ENCODE measurements around the gene NR3C2. TPM values are rescaled to one million over a fixed set of nuclear protein-coding genes. Genes with fewer than 3 reads are reported as not detected.

NR3C2 gene
- total RNA-seq, 1 experiment from 2014 or later, result 2.7 TPM

- H3K4me2 ChIP-seq (ENCODE audit: low read length), result no peak overlapping the region
- intact Hi-C loops (cut with micrococcal nuclease), result no loop called here
Measured at GRCh38 chr4:148101790-148102189, 340.4 kb downstream of the NR3C2 start.

More at GRCh38 chr4:148101790-148102189, 340.4 kb downstream of the NR3C2 start:
- ChIA-PET CTCF (no interaction called here), RAD21 (ENCODE audit: low non-redundant PET in 1 of 2, low total read pairs in 2 of 2, uncharacterized antibody in 2 of 2, unreplicated experiment in 2 of 2) (no interaction called here), POLR2A (no interaction called here)
- H4K20me1 ChIP-seq (ENCODE audit: insufficient read depth), result no peaks in the 10 kb centered on the region
- H3K27ac ChIP-seq (ENCODE audit: low read depth, low read length), result no peak overlapping the region
- H3K9ac ChIP-seq (ENCODE audit: low read length), result no peak overlapping the region
- DNase-seq (ENCODE audit: low read depth, low spot score) (no peak), ATAC-seq (no peak)
- no peak overlapping the region for H3K4me3 ChIP-seq (replicated peaks in 1 of 2; ENCODE audit: low read depth in 1 of 2, low read length in 2 of 2)
- no TSS peak for BruUV-seq (replicated peaks)
- no peaks in the 10 kb centered on the region for H3K4me1 ChIP-seq (ENCODE audit: control insufficient read depth in 1 of 2, insufficient read depth in 2 of 2, low read length in 2 of 2)
- TF ChIP-seq RAD21 (IDR thresholded peaks at IDR 0.05; ENCODE audit: low read depth), result no peak
- TF ChIP-seq YY1 (IDR thresholded peaks at IDR 0.05; ENCODE audit: extremely low read depth, insufficient replicate concordance, low read depth, low read length), result no peak
- TF ChIP-seq EZH2phosphoT487 (IDR thresholded peaks at IDR 0.05; ENCODE audit: borderline replicate concordance), result no peak
- TF ChIP-seq, protein P1, sequence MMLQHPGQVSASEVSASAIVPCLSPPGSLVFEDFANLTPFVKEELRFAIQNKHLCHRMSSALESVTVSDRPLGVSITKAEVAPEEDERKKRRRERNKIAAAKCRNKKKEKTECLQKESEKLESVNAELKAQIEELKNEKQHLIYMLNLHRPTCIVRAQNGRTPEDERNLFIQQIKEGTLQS (IDR thresholded peaks at IDR 0.05), result no peak
- no peak for TF ChIP-seq POLR2A (IDR thresholded peaks at IDR 0.05; ENCODE audit: borderline replicate concordance, extremely low read depth, insufficient read depth, insufficient read length)
- TF ChIP-seq SIN3A (IDR thresholded peaks at IDR 0.05; ENCODE audit: low read depth), result no peak
- no peak for TF ChIP-seq FOSL1 (IDR thresholded peaks at IDR 0.05; ENCODE audit: low read depth)
- TF ChIP-seq JUND (IDR thresholded peaks at IDR 0.05), result no peak
- TF ChIP-seq, protein P2, sequence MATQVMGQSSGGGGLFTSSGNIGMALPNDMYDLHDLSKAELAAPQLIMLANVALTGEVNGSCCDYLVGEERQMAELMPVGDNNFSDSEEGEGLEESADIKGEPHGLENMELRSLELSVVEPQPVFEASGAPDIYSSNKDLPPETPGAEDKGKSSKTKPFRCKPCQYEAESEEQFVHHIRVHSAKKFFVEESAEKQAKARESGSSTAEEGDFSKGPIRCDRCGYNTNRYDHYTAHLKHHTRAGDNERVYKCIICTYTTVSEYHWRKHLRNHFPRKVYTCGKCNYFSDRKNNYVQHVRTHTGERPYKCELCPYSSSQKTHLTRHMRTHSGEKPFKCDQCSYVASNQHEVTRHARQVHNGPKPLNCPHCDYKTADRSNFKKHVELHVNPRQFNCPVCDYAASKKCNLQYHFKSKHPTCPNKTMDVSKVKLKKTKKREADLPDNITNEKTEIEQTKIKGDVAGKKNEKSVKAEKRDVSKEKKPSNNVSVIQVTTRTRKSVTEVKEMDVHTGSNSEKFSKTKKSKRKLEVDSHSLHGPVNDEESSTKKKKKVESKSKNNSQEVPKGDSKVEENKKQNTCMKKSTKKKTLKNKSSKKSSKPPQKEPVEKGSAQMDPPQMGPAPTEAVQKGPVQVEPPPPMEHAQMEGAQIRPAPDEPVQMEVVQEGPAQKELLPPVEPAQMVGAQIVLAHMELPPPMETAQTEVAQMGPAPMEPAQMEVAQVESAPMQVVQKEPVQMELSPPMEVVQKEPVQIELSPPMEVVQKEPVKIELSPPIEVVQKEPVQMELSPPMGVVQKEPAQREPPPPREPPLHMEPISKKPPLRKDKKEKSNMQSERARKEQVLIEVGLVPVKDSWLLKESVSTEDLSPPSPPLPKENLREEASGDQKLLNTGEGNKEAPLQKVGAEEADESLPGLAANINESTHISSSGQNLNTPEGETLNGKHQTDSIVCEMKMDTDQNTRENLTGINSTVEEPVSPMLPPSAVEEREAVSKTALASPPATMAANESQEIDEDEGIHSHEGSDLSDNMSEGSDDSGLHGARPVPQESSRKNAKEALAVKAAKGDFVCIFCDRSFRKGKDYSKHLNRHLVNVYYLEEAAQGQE (IDR thresholded peaks at IDR 0.05; ENCODE audit: low read depth), result no peak
- TF ChIP-seq ELF1 (IDR thresholded peaks at IDR 0.05; ENCODE audit: borderline replicate concordance, low read depth), result no peak
- TF ChIP-seq, protein P3, sequence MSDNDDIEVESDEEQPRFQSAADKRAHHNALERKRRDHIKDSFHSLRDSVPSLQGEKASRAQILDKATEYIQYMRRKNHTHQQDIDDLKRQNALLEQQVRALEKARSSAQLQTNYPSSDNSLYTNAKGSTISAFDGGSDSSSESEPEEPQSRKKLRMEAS (IDR thresholded peaks at IDR 0.05), result no peak
- no peak for TF ChIP-seq EGR1 (IDR thresholded peaks at IDR 0.05; ENCODE audit: low read depth)
- no peak for TF ChIP-seq CTCF (IDR thresholded peaks at IDR 0.05 in 2 of 3, conservative IDR thresholded peaks at IDR 0.05 in 1 of 3; ENCODE audit: borderline replicate concordance in 1 of 3, insufficient read depth in 1 of 3, low read depth in 2 of 3, low read length in 2 of 3)
- no peak for TF ChIP-seq POLR2AphosphoS5 (IDR thresholded peaks at IDR 0.05; ENCODE audit: low read depth, low read length)
- no peak for TF ChIP-seq ZBTB33 (IDR thresholded peaks at IDR 0.05; ENCODE audit: extremely low read depth, insufficient replicate concordance, low read length)
- TF ChIP-seq EZH2 (IDR thresholded peaks at IDR 0.05), result no peak
- no peak for TF ChIP-seq ZNF274 (IDR thresholded peaks at IDR 0.05; ENCODE audit: low read depth, low read length)
- TF ChIP-seq CEBPB (IDR thresholded peaks at IDR 0.05; ENCODE audit: low read depth), result no peak
- no peak for TF ChIP-seq SP1 (IDR thresholded peaks at IDR 0.05; ENCODE audit: low read depth)
- no peak for TF ChIP-seq CBX3 (IDR thresholded peaks at IDR 0.05; ENCODE audit: low read depth)
- H3K36me3 ChIP-seq (ENCODE audit: control insufficient read depth in 1 of 2, insufficient read depth in 2 of 2, low read length in 2 of 2), result no peaks in the 10 kb centered on the region
- H3K79me2 ChIP-seq (ENCODE audit: insufficient read depth, low read length), result no peaks in the 10 kb centered on the region
- H3K27me3 ChIP-seq (ENCODE audit: insufficient read depth, low read length), result no peaks in the 10 kb centered on the region
- no peaks in the 10 kb centered on the region for H3K9me3 ChIP-seq (ENCODE audit: control insufficient read depth in 1 of 2, insufficient read depth in 1 of 2, low read depth in 1 of 2, low read length in 2 of 2)
- H3K9me2 ChIP-seq (ENCODE audit: insufficient read depth), result no peaks in the 10 kb centered on the region
- H2AFZ ChIP-seq (ENCODE audit: low read depth, low read length, poor library complexity, severe bottlenecking), result no peak overlapping the region
